Neural progenitor cell (in vitro differentiated cells): ENCODE data around the gene LHB. TPM values are rescaled to one million over a fixed set of nuclear protein-coding genes. Genes with fewer than 3 reads are reported as not detected.

Experiments
- DNase-seq: peaks from one replicate; pipeline ENCODE4 v3.0.0-alpha.2; 2016; ENCODE audit warnings: low spot score
- H2AFZ ChIP-seq: fragments of 200-600 bp; sonication (generic); replicated peaks from 2 replicates; pipeline ENCODE4 v1.6.1; 2016; ENCODE audit warnings: antibody characterized with exemption
- H3F3A ChIP-seq: fragments of 200-600 bp; sonication (generic); 2 replicates; pipeline ENCODE4 v1.6.1; 2016; ENCODE audit warnings: antibody characterized with exemption, low read depth
- H3K27ac ChIP-seq: fragments of 200-600 bp; sonication (generic); 2 replicates; pipeline ENCODE4 v1.5.1; 2016; ENCODE audit warnings: mild to moderate bottlenecking
- H3K27me3 ChIP-seq: fragments of 200-600 bp; sonication (generic); 2 replicates; pipeline ENCODE4 v1.6.1; 2016; ENCODE audit warnings: mild to moderate bottlenecking, moderate library complexity
- H3K36me3 ChIP-seq: fragments of 200-600 bp; sonication (generic); 2 replicates; pipeline ENCODE4 v1.5.1; 2016
- H3K4me1 ChIP-seq: fragments of 200-600 bp; sonication (generic); 2 replicates; pipeline ENCODE4 v1.6.1; 2016; ENCODE audit warnings: mixed run types
- H3K4me2 ChIP-seq: fragments of 200-600 bp; sonication (generic); 2 replicates; pipeline ENCODE4 v1.6.1; 2016
- H3K4me3 ChIP-seq: fragments of 200-600 bp; sonication (generic); 2 replicates; pipeline ENCODE4 v1.5.1; 2016
- H3K79me2 ChIP-seq: fragments of 200-600 bp; sonication (generic); 2 replicates; pipeline ENCODE4 v1.6.1; 2016; ENCODE audit warnings: low read depth
- H3K9ac ChIP-seq: fragments of 200-600 bp; sonication (generic); 2 replicates; pipeline ENCODE4 v1.6.1; 2016
- H3K9me3 ChIP-seq: fragments of 200-600 bp; sonication (generic); 2 replicates; pipeline ENCODE4 v1.5.1; 2016; ENCODE audit warnings: low read depth
- H4K20me1 ChIP-seq: fragments of 200-600 bp; sonication (generic); 2 replicates; pipeline ENCODE4 v1.6.1; 2016; ENCODE audit warnings: low read depth
- H3K27ac Mint-ChIP-seq: 3 replicates; pipeline ENCODE4 v1.8.0; 2021; ENCODE audit warnings: mixed read lengths
- H3K27me3 Mint-ChIP-seq: 2 replicates; pipeline ENCODE4 v1.8.0; 2022; ENCODE audit warnings: low read depth, mild to moderate bottlenecking, inconsistent platforms, moderate library complexity, mixed read lengths; ENCODE audit not compliant: insufficient read depth
- H3K36me3 Mint-ChIP-seq: 3 replicates; pipeline ENCODE4 v1.8.0; 2021; ENCODE audit warnings: mixed read lengths
- H3K4me1 Mint-ChIP-seq: 3 replicates; pipeline ENCODE4 v1.8.0; 2021; ENCODE audit warnings: mixed read lengths
- H3K4me3 Mint-ChIP-seq: 3 replicates; pipeline ENCODE4 v1.8.0; 2021; ENCODE audit warnings: mild to moderate bottlenecking, moderate library complexity, mixed read lengths
- H3K9me3 Mint-ChIP-seq: 3 replicates; pipeline ENCODE4 v1.8.0; 2020; ENCODE audit warnings: mixed read lengths
- CTCF ChIP-seq: fragments of 200-600 bp; sonication (generic); IDR thresholded peaks from 2 replicates; pipeline ENCODE4 v1.5.1; 2017; ENCODE audit warnings: antibody characterized with exemption, mild to moderate bottlenecking
- EZH2 ChIP-seq: fragments of 200-600 bp; sonication (generic); IDR thresholded peaks from 2 replicates; pipeline ENCODE4 v1.6.1; 2017; ENCODE audit warnings: antibody characterized with exemption, mild to moderate bottlenecking, moderate library complexity
- EZH2phosphoT487 ChIP-seq: fragments of 200-600 bp; sonication (generic); IDR thresholded peaks from 2 replicates; pipeline ENCODE4 v1.6.1; 2017; ENCODE audit warnings: antibody characterized with exemption
- microRNA-seq: library from miRNA; unstranded; fragments of <30 nt; microRNA quantifications from one replicate; pipeline ENCODE4, GENCODE V29; 2016
- small RNA-seq: library from RNA; depleted of rRNA; stranded (forward); fragments of <200 nt; gene quantifications from one replicate; pipeline ENCODE3, GENCODE V24; 2015
- total RNA-seq: library from RNA; depleted of rRNA; stranded (reverse); fragments of >200 nt; gene quantifications from 2 replicates; pipeline ENCODE4 v1.2.3, GENCODE V29; 2015; ENCODE audit warnings: low replicate concordance

LHB gene
- total RNA-seq, 1 donor from 2014 or later, result not detected

GRCh38 chr19:48968179-48968661 lies 48.7 kb downstream of the LHB start:
- peaks cover 20% of the 10 kb centered on the region for H3K36me3 Mint-ChIP-seq
- H3K27ac Mint-ChIP-seq, result no peak overlapping the region

GRCh38 chr19:48967346-48968178 lies 49.3 kb downstream of the LHB start:
- Histone ChIP-seq H3K4me2 (no peak overlapping the region), H3K27me3 (no peaks in the 10 kb centered on the region), H3F3A (peaks cover 52% of the 10 kb centered on the region), H3K4me1 (peaks cover 25% of the 10 kb centered on the region), H2AFZ (no peak overlapping the region), H3K79me2 (peaks cover 18% of the 10 kb centered on the region), H3K27ac (peak overlapping the region; percentile 24), H3K9me3 (no peaks in the 10 kb centered on the region), H4K20me1 (peaks cover 10% of the 10 kb centered on the region), H3K9ac (no peak overlapping the region), H3K4me3 (no peak overlapping the region), H3K36me3 (peaks cover 7% of the 10 kb centered on the region)
- peaks cover 42% of the 10 kb centered on the region for H3K4me1 Mint-ChIP-seq
- H3K36me3 Mint-ChIP-seq, result peaks cover 20% of the 10 kb centered on the region
- no peak for DNase-seq
- peaks cover 20% of the 10 kb centered on the region for H3K27me3 Mint-ChIP-seq
- TF ChIP-seq EZH2 (no peak), CTCF (no peak), EZH2phosphoT487 (no peak)
- H3K4me3 Mint-ChIP-seq, result peak overlapping the region; percentile 95
- no peaks in the 10 kb centered on the region for H3K9me3 Mint-ChIP-seq
- no peak overlapping the region for H3K27ac Mint-ChIP-seq

More at GRCh38 chr19:48968179-48968661, 48.7 kb downstream of the LHB start:
- peaks cover 24% of the 10 kb centered on the region for H3K4me1 ChIP-seq
- peaks cover 7% of the 10 kb centered on the region for H3K36me3 ChIP-seq
- peaks cover 40% of the 10 kb centered on the region for H3K4me1 Mint-ChIP-seq
- DNase-seq, result no peak
- H3K4me3 Mint-ChIP-seq, result peak overlapping the region; percentile 65
- H3K27ac ChIP-seq, result no peak overlapping the region
- TF ChIP-seq EZH2phosphoT487 (no peak), CTCF (no peak), EZH2 (no peak)
- H3K27me3 ChIP-seq, result no peaks in the 10 kb centered on the region
- H3K9ac ChIP-seq, result no peak overlapping the region
- no peaks in the 10 kb centered on the region for H3K9me3 ChIP-seq
- H4K20me1 ChIP-seq, result peaks cover 10% of the 10 kb centered on the region
- H3K27me3 Mint-ChIP-seq, result peaks cover 22% of the 10 kb centered on the region
- no peak overlapping the region for H2AFZ ChIP-seq
- H3K79me2 ChIP-seq, result peaks cover 18% of the 10 kb centered on the region
- H3K9me3 Mint-ChIP-seq, result no peaks in the 10 kb centered on the region
- peaks cover 51% of the 10 kb centered on the region for H3F3A ChIP-seq
- no peak overlapping the region for H3K4me2 ChIP-seq
- H3K4me3 ChIP-seq, result no peak overlapping the region

GRCh38 chr19:48966541-48967345 lies 50.1 kb downstream of the LHB start:
- Histone ChIP-seq H3K27ac (no peak overlapping the region), H3K9me3 (no peaks in the 10 kb centered on the region), H3K4me2 (peak overlapping the region; percentile 87), H3K79me2 (peaks cover 18% of the 10 kb centered on the region), H3K27me3 (no peaks in the 10 kb centered on the region), H3K4me1 (peaks cover 25% of the 10 kb centered on the region), H3K36me3 (peaks cover 7% of the 10 kb centered on the region), H2AFZ (no peak overlapping the region), H3K4me3 (peak overlapping the region; percentile 82), H4K20me1 (peaks cover 10% of the 10 kb centered on the region), H3K9ac (no peak overlapping the region), H3F3A (peaks cover 57% of the 10 kb centered on the region)
- Mint-ChIP-seq H3K4me3 (peak overlapping the region; percentile 95), H3K9me3 (no peaks in the 10 kb centered on the region), H3K4me1 (peaks cover 44% of the 10 kb centered on the region), H3K27me3 (peaks cover 20% of the 10 kb centered on the region), H3K27ac (peak overlapping the region; percentile 37), H3K36me3 (peaks cover 20% of the 10 kb centered on the region)
- peak; percentile 79 for DNase-seq
- TF ChIP-seq EZH2, result no peak
- no peak for TF ChIP-seq CTCF
- TF ChIP-seq EZH2phosphoT487, result no peak

Small RNA genes within 50 kb of the gene (microRNA-seq; reads per million reads assigned to microRNA genes)
- gene MIR6798, result 0.54 reads per million

Small RNA genes within 50 kb of the gene (small RNA-seq; reads per million reads assigned to genes)
- not detected for gene MIR6798

Other genes starting within 250 kb of the LHB start
- gene BCAT2, start 206.1 kb downstream of the LHB start, total RNA-seq, result 33.5 and 63.2 TPM in 2 replicates
- 11.2 and 27.6 TPM in 2 replicates for gene HSD17B14, start 180.6 kb downstream of the LHB start, total RNA-seq
- gene PLEKHA4, start 148.5 kb downstream of the LHB start, total RNA-seq, result 6.2 and 6.3 TPM in 2 replicates
- 10.6 and 19.1 TPM in 2 replicates for gene PPP1R15A, start 144.7 kb downstream of the LHB start, total RNA-seq
- gene TULP2, start 118.3 kb downstream of the LHB start, total RNA-seq, result 0.26 and 0.40 TPM in 2 replicates
- 73.5 and 158 TPM in 2 replicates for gene NUCB1, start 116.8 kb downstream of the LHB start, total RNA-seq
- gene DHDH, start 83.4 kb downstream of the LHB start, total RNA-seq, result 1.6 TPM in 1 of 2 replicates, not detected in the other
- gene BAX, start 62.2 kb downstream of the LHB start, total RNA-seq, result 35.8 and 79.2 TPM in 2 replicates
- 989 and 1,798 TPM in 2 replicates for gene FTL, start 51.8 kb downstream of the LHB start, total RNA-seq
- 17.7 and 38.7 TPM in 2 replicates for gene GYS1, start 23.8 kb downstream of the LHB start, total RNA-seq
- 67.0 and 157 TPM in 2 replicates for gene RUVBL2, start 23.2 kb downstream of the LHB start, total RNA-seq
- not detected in 2 replicates for gene CGB3, start 7.2 kb upstream of the LHB start, total RNA-seq
- gene CGB2, start 14.8 kb upstream of the LHB start, total RNA-seq, result 1.0 TPM in 1 of 2 replicates, not detected in the other
- gene CGB1, start 19.8 kb upstream of the LHB start, total RNA-seq, result not detected in 2 replicates
- gene CGB5, start 26.8 kb upstream of the LHB start, total RNA-seq, result not detected in 2 replicates
- gene CGB8, start 32.0 kb upstream of the LHB start, total RNA-seq, result not detected in 2 replicates
- 0.31 TPM in 1 of 2 replicates, not detected in the other for gene CGB7, start 40.7 kb upstream of the LHB start, total RNA-seq
- gene NTF4, start 47.7 kb upstream of the LHB start, total RNA-seq, result 0.46 and 3.8 TPM in 2 replicates
- 0.11 TPM in 1 of 2 replicates, not detected in the other for gene KCNA7, start 55.6 kb upstream of the LHB start, total RNA-seq
- 162 and 365 TPM in 2 replicates for gene SNRNP70, start 68.4 kb upstream of the LHB start, total RNA-seq
- gene LIN7B, start 97.3 kb upstream of the LHB start, total RNA-seq, result 9.2 and 9.7 TPM in 2 replicates
- 1.7 TPM in 1 of 2 replicates, not detected in the other for gene C19orf73, start 102.1 kb upstream of the LHB start, total RNA-seq
- 1.8 and 12.0 TPM in 2 replicates for gene PPFIA3, start 102.5 kb upstream of the LHB start, total RNA-seq
- gene HRC, start 138.3 kb upstream of the LHB start, total RNA-seq, result 0.31 TPM in 1 of 2 replicates, not detected in the other
- gene TRPM4, start 140.7 kb upstream of the LHB start, total RNA-seq, result 3.1 and 11.2 TPM in 2 replicates